ENCODE measurements around the gene GATD1.
A peak's percentile ranks its signal among the peaks of the same experiment; 100 is the strongest.

Gene GATD1

DNA sequence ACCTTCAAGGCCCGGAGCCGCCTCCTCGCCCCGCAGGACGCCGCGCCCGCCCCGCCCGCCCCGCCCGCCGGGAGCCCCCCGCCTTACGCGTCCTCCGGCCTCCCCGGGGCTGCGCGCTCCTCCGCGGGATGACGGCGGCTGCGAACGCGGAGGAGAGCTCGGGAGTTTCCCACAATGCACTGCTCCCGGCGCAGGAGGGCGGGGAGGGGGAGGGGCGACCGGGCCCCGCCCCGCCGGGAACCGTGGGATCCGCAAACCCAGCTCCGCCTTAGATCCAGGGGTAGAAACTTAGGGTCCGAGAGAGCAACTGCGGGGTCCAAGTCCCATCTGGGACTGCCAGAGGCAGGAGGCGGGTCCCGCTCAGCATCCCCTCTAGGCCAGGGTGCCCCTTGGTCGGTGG is 12.7 kb upstream of the GATD1 start, which contains the start of gene CEND1:
Gene CEND1 (minus strand): TSS at position 148 of the 400 bp plus-strand sequence. CDS start 1,514 bp downstream, outside the sequence.
- H3K27ac ChIP-seq, result peak within 1 kb of the TSS in 4 of 11 experiments; percentile 28 to 42 (median 38); a peak in 5 of 22 replicates
- H3K4me1 ChIP-seq, result peaks cover 12 to 56% (median 43%) of the 10 kb centered on the region in 10 experiments
- no peaks in the 10 kb centered on the region for H3K27me3 ChIP-seq
- H3K4me3 ChIP-seq, result no peak within 1 kb of the TSS
- H3K9me3 ChIP-seq (replicated peaks in 1 of 11), result no peaks in the 10 kb centered on the region
- peaks cover 0 to 83% (median 49%) of the 10 kb centered on the region in 11 experiments; a peak in 14 of 22 replicates for H4K20me1 ChIP-seq
- H3K9ac ChIP-seq, result peak within 1 kb of the TSS in 6 of 11 experiments; percentile 9 to 40 (median 28); a peak in 8 of 22 replicates
- peaks cover 13 to 42% (median 35%) of the 10 kb centered on the region in 11 experiments; a peak in 20 of 22 replicates for H3K36me3 ChIP-seq
- peak within 1 kb of the TSS in 9 of 11 experiments; percentile 22 to 64 (median 45); a peak in 13 of 22 replicates for H3K4me2 ChIP-seq
- no peak for TF ChIP-seq Cebpa-rat (IDR thresholded peaks at IDR 0.05)

DNA sequence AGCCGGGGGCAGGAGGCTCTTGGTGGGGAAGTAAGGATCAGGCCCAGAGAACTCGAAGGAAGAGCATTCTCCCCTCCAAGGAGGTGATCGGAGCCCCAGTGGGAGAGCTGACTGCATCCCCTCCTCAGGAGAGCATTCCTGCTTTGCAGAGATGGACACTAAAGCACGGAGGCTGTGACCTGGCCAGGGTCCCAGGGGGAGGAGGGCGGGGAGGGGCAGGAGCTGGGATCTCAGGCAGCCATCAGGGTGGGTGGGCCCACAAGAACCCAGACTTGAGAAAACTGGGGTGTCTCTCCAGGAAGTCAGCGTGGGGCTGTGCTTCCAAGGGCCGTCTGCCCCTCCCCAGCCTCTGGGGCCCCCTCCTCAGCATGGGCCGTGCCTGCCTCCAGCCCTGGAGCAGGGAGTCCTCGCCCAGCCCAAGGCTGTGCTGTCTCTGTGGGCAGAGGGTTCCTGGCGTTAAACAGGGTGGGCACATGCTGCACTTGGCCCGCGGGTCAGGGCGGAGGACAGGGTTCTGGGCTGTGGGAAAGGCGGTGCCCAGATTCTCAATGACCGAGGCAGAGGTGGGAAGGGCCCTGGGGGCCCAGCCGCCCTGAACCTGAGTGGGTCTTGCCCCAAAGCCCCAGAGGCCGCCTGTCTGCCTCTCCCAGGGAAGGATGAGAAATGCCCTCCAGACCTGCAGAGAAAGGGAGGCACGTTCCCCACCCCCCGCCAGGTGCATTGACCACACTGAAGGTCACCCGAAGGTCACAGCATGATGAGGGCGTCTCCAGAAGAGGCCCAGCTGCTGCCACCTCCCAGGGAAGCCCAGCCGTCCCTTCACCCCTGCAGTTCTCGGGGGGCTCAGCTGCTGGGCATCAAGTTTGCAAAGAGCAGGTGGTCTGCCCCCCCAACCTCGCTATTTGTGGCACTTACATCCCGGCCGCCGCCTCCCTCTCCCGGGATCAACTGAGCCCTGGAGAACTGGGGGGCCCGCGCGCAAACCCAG is 12.0 kb upstream of the GATD1 start:
- peak overlapping the region in 4 of 11 experiments; percentile 9 to 40 (median 28); a peak in 7 of 22 replicates for H3K9ac ChIP-seq
- H3K27ac ChIP-seq, result peak overlapping the region in 4 of 11 experiments; percentile 28 to 42 (median 38); a peak in 5 of 22 replicates
- peaks cover 0 to 84% (median 43%) of the 10 kb centered on the region in 11 experiments; a peak in 14 of 22 replicates for H4K20me1 ChIP-seq
- no peak for TF ChIP-seq Cebpa-rat (IDR thresholded peaks at IDR 0.05)
- no peaks in the 10 kb centered on the region for H3K9me3 ChIP-seq (replicated peaks in 1 of 11)
- H3K4me2 ChIP-seq, result peak overlapping the region in 9 of 11 experiments; percentile 22 to 64 (median 50); a peak in 13 of 22 replicates
- H3K4me1 ChIP-seq, result peaks cover 6 to 56% (median 40%) of the 10 kb centered on the region in 10 experiments; a peak in 19 of 20 replicates
- H3K27me3 ChIP-seq, result no peaks in the 10 kb centered on the region
- no peak overlapping the region for H3K4me3 ChIP-seq
- H3K36me3 ChIP-seq, result peaks cover 13 to 35% (median 31%) of the 10 kb centered on the region in 11 experiments; a peak in 20 of 22 replicates

DNA sequence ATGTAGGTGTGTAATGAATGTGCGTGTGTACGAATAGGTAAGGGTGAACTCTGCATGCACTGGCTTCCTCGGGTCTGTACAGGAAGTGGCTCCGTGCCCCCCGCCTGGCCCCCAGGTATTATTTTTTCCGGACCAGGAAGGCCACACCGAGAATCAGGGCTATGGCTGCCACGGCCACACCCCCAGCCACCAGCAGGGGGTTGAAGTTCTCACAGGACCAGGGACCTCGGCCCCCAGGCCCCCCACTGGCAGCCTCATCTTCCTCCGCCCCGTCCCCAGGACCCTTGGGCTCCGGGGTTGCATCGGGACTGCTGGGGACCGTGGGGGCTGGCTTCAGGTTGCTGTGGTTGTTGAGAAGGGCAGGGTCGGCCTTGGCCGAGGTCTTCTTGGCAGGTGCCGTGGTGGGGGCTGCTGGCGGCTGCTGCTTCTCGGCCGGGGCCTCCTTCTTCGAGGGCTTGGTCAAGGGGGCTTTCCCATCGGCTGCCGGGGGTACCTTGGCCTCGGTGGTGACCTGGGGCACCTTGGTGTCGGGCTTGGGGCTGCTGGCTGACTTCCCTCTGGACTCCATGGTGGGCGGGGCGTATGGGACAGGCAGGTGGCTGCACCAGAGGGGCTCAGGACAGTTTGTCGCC is 10.8 kb upstream of the GATD1 start:
- Histone ChIP-seq H3K4me1 (peaks cover 4 to 65% (median 44%) of the 10 kb centered on the region in 10 experiments; a peak in 19 of 20 replicates), H3K9ac (peak overlapping the region in 7 of 11 experiments; percentile 9 to 26 (median 23); a peak in 6 of 22 replicates), H4K20me1 (peaks cover 0 to 83% (median 34%) of the 10 kb centered on the region in 11 experiments; a peak in 13 of 22 replicates), H3K4me3 (no peak overlapping the region), H3K9me3 (replicated peaks in 1 of 11) (no peaks in the 10 kb centered on the region), H3K4me2 (peak overlapping the region; percentile 15 to 64 (median 50)), H3K27ac (no peak overlapping the region), H3K36me3 (peaks cover 9 to 35% (median 22%) of the 10 kb centered on the region in 11 experiments; a peak in 21 of 22 replicates), H3K27me3 (no peaks in the 10 kb centered on the region)
- TF ChIP-seq Cebpa-rat (IDR thresholded peaks at IDR 0.05), result no peak

DNA sequence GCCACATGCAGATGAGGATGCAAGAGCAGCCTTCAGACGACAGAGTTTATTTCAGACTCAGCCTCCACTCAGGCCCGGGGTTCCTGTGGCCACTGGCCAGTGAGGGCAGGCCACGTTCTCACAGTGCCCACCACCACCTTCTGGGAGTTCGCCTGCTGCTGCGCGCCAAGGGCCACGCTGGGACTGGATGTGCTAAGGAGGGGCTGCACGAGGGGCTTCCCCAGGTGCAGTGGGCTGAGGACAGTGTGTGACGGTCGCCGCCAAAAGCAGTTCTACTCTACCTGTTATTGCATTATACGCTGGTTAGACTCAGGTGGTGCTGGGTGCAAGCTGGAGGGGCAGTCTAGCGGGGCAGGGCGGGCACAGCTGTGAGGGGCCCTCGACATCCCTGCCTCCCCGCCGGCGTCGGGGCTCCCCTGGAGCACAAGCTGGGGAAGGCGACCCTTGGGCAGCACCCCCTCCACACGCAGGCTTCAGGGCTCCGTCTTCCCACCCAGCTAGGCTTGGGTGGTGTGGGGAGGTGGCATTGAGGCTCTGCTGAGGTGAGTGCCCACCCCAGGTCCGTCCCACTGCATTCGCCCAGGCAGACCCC is 9.9 kb upstream of the GATD1 start:
- H3K36me3 ChIP-seq, result peaks cover 6 to 35% (median 16%) of the 10 kb centered on the region in 11 experiments; a peak in 21 of 22 replicates
- H4K20me1 ChIP-seq, result peaks cover 0 to 86% (median 34%) of the 10 kb centered on the region in 11 experiments; a peak in 15 of 22 replicates
- peaks cover 11 to 75% (median 53%) of the 10 kb centered on the region in 10 experiments for H3K4me1 ChIP-seq
- no peaks in the 10 kb centered on the region for H3K27me3 ChIP-seq
- H3K9me3 ChIP-seq (replicated peaks in 1 of 11), result no peaks in the 10 kb centered on the region
- no peak for TF ChIP-seq Cebpa-rat (IDR thresholded peaks at IDR 0.05)
- peak overlapping the region; percentile 15 to 64 (median 50); a peak in 13 of 22 replicates for H3K4me2 ChIP-seq
- H3K27ac ChIP-seq, result no peak overlapping the region
- 0 out of 22 replicates have a peak overlapping the region, but pooled peaks of 5 of the 11 experiments have one; percentile 9 to 26 (median 19) for H3K9ac ChIP-seq
- no peak overlapping the region for H3K4me3 ChIP-seq

DNA sequence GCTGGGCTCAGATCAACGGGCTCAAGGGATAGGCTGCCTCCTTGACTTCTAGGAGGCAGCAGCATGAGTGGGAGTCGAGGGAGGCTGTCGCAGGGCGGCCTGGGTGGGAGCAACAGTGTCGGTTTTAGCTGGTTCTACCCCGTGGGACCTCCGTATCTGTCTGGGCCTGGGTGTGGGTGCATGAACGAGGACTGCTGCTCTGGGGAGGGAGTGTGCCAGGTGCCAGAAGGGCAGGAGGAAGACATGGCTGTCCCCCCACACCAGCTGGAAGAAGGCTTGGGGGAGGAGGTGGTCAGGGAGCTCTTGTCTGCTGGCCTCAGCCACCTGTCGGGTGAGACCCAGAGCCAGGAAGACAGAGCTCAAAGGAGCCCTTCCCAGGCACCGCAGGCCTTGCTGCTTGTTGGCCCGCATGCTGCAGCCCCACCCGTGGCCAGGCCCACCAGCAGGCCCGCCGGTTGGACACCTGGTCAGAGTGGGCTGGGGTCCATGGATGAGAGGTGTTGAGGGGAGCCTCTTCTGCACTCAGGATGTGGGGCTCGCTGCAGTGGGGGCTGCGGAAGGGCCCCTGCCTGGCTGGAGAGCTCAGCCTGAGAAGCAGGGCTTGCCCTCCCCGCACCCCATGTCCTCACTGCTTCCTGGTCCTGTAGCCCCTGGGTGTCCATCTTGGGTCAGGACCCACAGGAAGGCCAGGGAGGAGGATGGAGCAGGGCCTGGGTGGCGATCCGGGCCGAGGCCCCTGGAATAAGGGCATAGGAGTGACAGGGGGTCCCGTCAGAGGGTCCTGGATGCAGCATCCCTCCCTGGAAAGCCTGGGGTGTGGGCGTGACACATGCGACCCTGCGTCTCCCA is 9.2 kb upstream of the GATD1 start:
- H3K27me3 ChIP-seq, result no peaks in the 10 kb centered on the region
- H3K4me2 ChIP-seq, result peak overlapping the region in 3 of 11 experiments; percentile 8 to 19 (median 10); a peak in 4 of 22 replicates
- no peak overlapping the region for H3K27ac ChIP-seq
- TF ChIP-seq Cebpa-rat (IDR thresholded peaks at IDR 0.05), result no peak
- H3K9ac ChIP-seq, result no peak overlapping the region; a peak in 2 of 22 replicates
- peaks cover 0 to 27% (median 9%) of the 10 kb centered on the region in 11 experiments; a peak in 18 of 22 replicates for H3K36me3 ChIP-seq
- no peaks in the 10 kb centered on the region for H3K9me3 ChIP-seq (replicated peaks in 1 of 11)
- no peak overlapping the region for H3K4me3 ChIP-seq
- H4K20me1 ChIP-seq, result peaks cover 0 to 86% (median 31%) of the 10 kb centered on the region in 11 experiments; a peak in 15 of 22 replicates
- H3K4me1 ChIP-seq, result peaks cover 11 to 82% (median 60%) of the 10 kb centered on the region in 10 experiments

DNA sequence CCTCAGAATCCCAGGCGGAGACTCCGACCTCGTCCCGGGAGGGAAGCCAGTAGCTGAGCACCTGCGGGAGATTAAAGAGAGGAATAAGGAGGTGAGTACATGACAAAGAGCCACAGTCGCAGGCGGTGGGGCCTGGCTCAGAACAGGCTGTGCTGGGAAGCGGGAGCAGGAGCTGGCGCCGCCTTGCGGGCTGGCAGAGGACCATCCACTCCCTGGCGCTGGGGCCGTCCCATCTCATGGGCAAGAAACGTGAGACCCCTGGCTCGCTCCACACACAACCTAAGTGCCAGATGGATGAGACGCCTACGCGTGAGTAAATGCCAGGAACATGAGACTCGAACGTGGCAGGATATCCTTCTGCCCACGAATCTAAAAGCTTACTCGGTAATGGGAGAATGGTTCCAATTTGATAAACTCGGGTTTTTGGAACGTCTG is 6.3 kb upstream of the GATD1 start:
- no peak for TF ChIP-seq Cebpa-rat (IDR thresholded peaks at IDR 0.05)
- no peak overlapping the region for H3K4me3 ChIP-seq
- peak overlapping the region in 9 of 11 experiments; percentile 8 to 41 (median 28); a peak in 13 of 22 replicates for H3K4me2 ChIP-seq
- H4K20me1 ChIP-seq, result peaks cover 0 to 87% (median 41%) of the 10 kb centered on the region in 11 experiments; a peak in 18 of 22 replicates
- peaks cover 3 to 33% (median 19%) of the 10 kb centered on the region in 11 experiments; a peak in 17 of 22 replicates for H3K36me3 ChIP-seq
- peak overlapping the region in 4 of 11 experiments; percentile 0 to 40 (median 18); a peak in 4 of 22 replicates for H3K9ac ChIP-seq
- H3K9me3 ChIP-seq (replicated peaks in 1 of 11), result no peaks in the 10 kb centered on the region
- H3K27ac ChIP-seq, result no peak overlapping the region
- H3K4me1 ChIP-seq, result peaks cover 39 to 92% (median 75%) of the 10 kb centered on the region in 10 experiments
- no peaks in the 10 kb centered on the region for H3K27me3 ChIP-seq

Measured in BLaER1 treated with 17β-estradiol and CSF1 and Interleukin-3, amounts not matched to agents 10 nM and 100 nM (cell line).